ENCODE results near the gene NCAM1. TPM values are rescaled to one million over a fixed set of nuclear protein-coding genes. Genes with fewer than 3 reads are reported as not detected.

NCAM1 gene
- total and polyA plus RNA-seq, 8 donors = 1.2 to 19.6 (median 3.6) TPM

GRCh38 chr11:113072237-113072858 is 111.1 kb downstream of the NCAM1 start:
- no peak for FAIRE-seq
- H3K36me3 ChIP-seq = no peaks in the 10 kb centered on the region
- H3K9me3 ChIP-seq = no peaks in the 10 kb centered on the region
- TF ChIP-seq CTCF (IDR thresholded peaks at IDR 0.05) = no peak
- no peaks in the 10 kb centered on the region for H3K4me1 ChIP-seq
- H3K4me3 ChIP-seq = no peak overlapping the region
- H3K27ac ChIP-seq = no peak overlapping the region
- intact Hi-C loops (cut with DNase I) = no loop called here
- DNase-seq = no peak
- 56 to 63% methylated on average over 5 of the region's 5 CpGs for WGBS, 2 donors
- no peaks in the 10 kb centered on the region for H3K27me3 ChIP-seq
- no peak for ATAC-seq

DNA sequence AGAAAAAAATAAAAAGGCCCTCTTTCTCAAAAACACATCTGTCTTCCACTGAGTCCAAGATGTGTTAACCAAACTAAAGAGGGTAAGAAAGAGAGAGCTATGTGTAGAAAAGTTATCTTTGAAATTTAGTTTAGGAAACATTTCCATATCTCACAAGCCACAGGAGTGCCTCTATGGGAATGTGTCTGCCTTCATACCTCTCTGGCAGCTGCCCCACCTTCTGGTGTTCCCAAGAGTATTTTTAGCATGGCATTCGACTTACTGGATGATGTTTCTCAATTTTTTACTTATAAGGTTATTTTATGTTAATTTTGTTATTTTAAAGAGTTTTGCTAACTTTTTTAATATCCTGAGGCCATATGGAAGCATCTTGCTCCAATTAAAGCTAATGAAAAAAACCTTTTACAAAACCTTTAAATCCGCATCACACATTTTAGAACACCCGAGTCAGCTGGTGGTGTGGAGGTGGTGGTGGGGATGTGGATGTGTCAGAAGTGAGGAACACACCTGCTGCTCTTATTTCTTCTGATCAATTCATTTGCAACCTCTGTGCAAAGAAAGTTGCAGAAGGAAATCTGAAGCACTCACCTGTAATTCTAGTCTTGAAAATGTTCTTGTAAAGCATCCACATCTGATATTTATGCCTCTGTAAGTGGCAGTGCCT is 112.2 kb downstream of the NCAM1 start:
- Histone ChIP-seq H3K27me3 (no peaks in the 10 kb centered on the region), H3K4me3 (no peak overlapping the region), H3K36me3 (no peaks in the 10 kb centered on the region), H3K27ac (no peak overlapping the region), H3K4me1 (no peaks in the 10 kb centered on the region), H3K9me3 (no peaks in the 10 kb centered on the region)
- TF ChIP-seq CTCF (IDR thresholded peaks at IDR 0.05) = no peak
- no peak for FAIRE-seq
- intact Hi-C loops (cut with DNase I) = no loop called here
- no peak for ATAC-seq
- 56 to 62% methylated on average over 3 of the region's 3 CpGs for WGBS, 2 donors
- no peak for DNase-seq

- H3K36me3 ChIP-seq = no peaks in the 10 kb centered on the region
- no peak overlapping the region for H3K4me3 ChIP-seq
- H3K9me3 ChIP-seq = no peaks in the 10 kb centered on the region
- no peak for ATAC-seq
- FAIRE-seq = no peak
- no peak overlapping the region for H3K27ac ChIP-seq
- H3K27me3 ChIP-seq = no peaks in the 10 kb centered on the region
- DNase-seq = no peak
- TF ChIP-seq CTCF (IDR thresholded peaks at IDR 0.05) = no peak
- 42 to 49% methylated on average over 1 of the region's 1 CpG for WGBS, 2 donors
- intact Hi-C loops (cut with DNase I) = no loop called here
- H3K4me1 ChIP-seq = no peaks in the 10 kb centered on the region
Observed at GRCh38 chr11:113075586-113076095, 114.4 kb downstream of the NCAM1 start.

- Histone ChIP-seq H3K27me3 (no peaks in the 10 kb centered on the region), H3K4me1 (no peaks in the 10 kb centered on the region), H3K4me3 (no peak overlapping the region), H3K9me3 (no peaks in the 10 kb centered on the region), H3K36me3 (no peaks in the 10 kb centered on the region), H3K27ac (no peak overlapping the region)
- intact Hi-C loops (cut with DNase I) = no loop called here
- FAIRE-seq (no peak), ATAC-seq (no peak), DNase-seq (no peak)
- TF ChIP-seq CTCF (IDR thresholded peaks at IDR 0.05) = no peak
- 85 to 92% methylated on average over 6 of the region's 6 CpGs for WGBS, 2 donors
Observed at GRCh38 chr11:113077379-113077778, 116.2 kb downstream of the NCAM1 start.

Measured in pancreas (tissue), 10 donors.